K562 (cell line): ENCODE data around the gene SLC6A4. TPM values are rescaled to one million over a fixed set of nuclear protein-coding genes. Genes with fewer than 3 reads are reported as not detected.

ENCODE experiments used
- ATAC-seq: fragments of 200-7000 bp; cut with Tn5 transposase; 3 replicates; pipeline ENCODE4 v1.9.1; 2020; ENCODE audit warnings: moderate library complexity
- BruUV-seq: library from RNA; stranded (reverse); fragments of 400-500 nt; replicated peaks from 2 replicates; lab custom pipeline; 2021; lab: Mats Ljungman, UMichigan
- CTCF ChIA-PET: fragments of 300-600 bp; formaldehyde crosslinking; extraction: SDS; loops from one replicate; lab custom pipeline; 2021; ENCODE audit warnings: low intra/inter-chr PET ratio; lab: Yijun Ruan, JAX
- POLR2A ChIA-PET: fragments of 300-600, 350-650 bp; sonication (Branson Sonifier 250); formaldehyde crosslinking; extraction: SDS; loops from one replicate; lab custom pipeline; 2021; ENCODE audit warnings: antibody characterized with exemption, inconsistent platforms; lab: Yijun Ruan, JAX
- DNase-seq, 4 experiments: peaks; one replicate each; pipeline versions ENCODE4 v3.0.0 to v3.0.0-alpha.2; 2011 to 2018; ENCODE audit warnings: low spot score in 3 of 4, mixed read lengths in 3 of 4; ENCODE audit errors: extremely low read depth in 1 of 4
- FAIRE-seq: peaks from 2 replicates; lab custom pipeline; 2011; peaks lifted over from hg19 to GRCh38; lab: Jason Lieb, UNC
- H2AFZ ChIP-seq: 2 replicates; pipeline ENCODE4 v1.6.0; 2011; ENCODE audit warnings: low read depth, low read length, control low read depth, inconsistent platforms
- H3K27ac ChIP-seq: fragments of 200-600 bp; 3 replicates; pipeline ENCODE4 v1.8.0; 2011; ENCODE audit warnings: low read depth, mild to moderate bottlenecking, control low read depth, inconsistent platforms, low read length, moderate library complexity, mixed read lengths; ENCODE audit errors: extremely low read depth
- H3K27me3 ChIP-seq, 2 experiments: fragments of 300-600 bp in 1 of 2; 2 replicates in 1 of 2; 3 replicates in 1 of 2; pipeline versions ENCODE4 v1.6.0 to v1.8.0; 2011; ENCODE audit warnings: inconsistent platforms in 2 of 2, low read length in 2 of 2, mild to moderate bottlenecking in 1 of 2, mixed read lengths in 1 of 2, moderate library complexity in 1 of 2; ENCODE audit not compliant: control insufficient read depth in 2 of 2, insufficient read depth in 2 of 2
- H3K36me3 ChIP-seq: fragments of 300-600 bp; 3 replicates; pipeline ENCODE4 v1.8.0; 2011; ENCODE audit warnings: mild to moderate bottlenecking, low read length, inconsistent platforms; ENCODE audit not compliant: control insufficient read depth, insufficient read depth
- H3K4me1 ChIP-seq, 2 experiments: fragments of 200-600 bp in 1 of 2; replicated peaks in 1 of 2; 2 replicates in 1 of 2; 3 replicates in 1 of 2; pipeline versions ENCODE4 v1.5.1 to v1.8.0; 2011; ENCODE audit warnings: inconsistent platforms in 2 of 2, low read length in 2 of 2, mild to moderate bottlenecking in 1 of 2, mixed read lengths in 1 of 2, moderate library complexity in 1 of 2; ENCODE audit not compliant: control insufficient read depth in 2 of 2, insufficient read depth in 2 of 2
- H3K4me2 ChIP-seq: 2 replicates; pipeline ENCODE4 v1.6.1; 2011; ENCODE audit warnings: low read length, control low read depth, inconsistent platforms, mixed read lengths; ENCODE audit not compliant: insufficient read depth
- H3K4me3 ChIP-seq: fragments of 200-600 bp; sonication (generic), shearing (Covaris generic); 2 replicates; pipeline ENCODE4 v1.5.1; 2016; ENCODE audit warnings: control low read depth, inconsistent platforms
- H3K79me2 ChIP-seq: fragments of 200-600 bp; 3 replicates; pipeline ENCODE4 v1.8.0; 2011; ENCODE audit warnings: low read length, inconsistent platforms; ENCODE audit not compliant: control insufficient read depth, insufficient read depth
- H3K9ac ChIP-seq, 2 experiments: 2 replicates each; pipeline versions ENCODE4 v1.6.0 to v1.6.1; 2011; ENCODE audit warnings: low read depth in 2 of 2, low read length in 2 of 2, control low read depth in 1 of 2, inconsistent platforms in 1 of 2, mild to moderate bottlenecking in 1 of 2, mixed read lengths in 1 of 2; ENCODE audit not compliant: insufficient read depth in 1 of 2
- H3K9me1 ChIP-seq: one replicate; pipeline ENCODE4 v1.6.0; 2011; ENCODE audit warnings: inconsistent platforms, mild to moderate bottlenecking, low read length, moderate library complexity; ENCODE audit not compliant: control insufficient read depth, insufficient read depth
- H3K9me3 ChIP-seq: replicated peaks from 2 replicates; pipeline ENCODE4 v1.5.1; 2011; ENCODE audit warnings: low read depth, low read length, inconsistent platforms; ENCODE audit not compliant: control insufficient read depth, insufficient read depth
- H4K20me1 ChIP-seq: replicated peaks from 2 replicates; pipeline ENCODE4 v1.6.1; 2011; ENCODE audit warnings: low read length, inconsistent platforms, mixed read lengths; ENCODE audit not compliant: control insufficient read depth, insufficient read depth
- BCL6 ChIP-seq: fragments of 250-450 bp; sonication (Bioruptor Pico); IDR thresholded peaks from 2 replicates; pipeline ENCODE4 v1.4.0; 2020
- BDP1 ChIP-seq: IDR thresholded peaks from 3 replicates; pipeline ENCODE4 v1.6.1; 2011; ENCODE audit not compliant: insufficient read length, insufficient read depth
- DNMT1 ChIP-seq: fragments of 450-650 bp; IDR thresholded peaks from 2 replicates; pipeline ENCODE4 v1.6.1; 2016; ENCODE audit warnings: antibody characterized with exemption, mild to moderate bottlenecking
- HMG20A ChIP-seq: fragments of 450-650 bp; formaldehyde crosslinking; conservative IDR thresholded peaks from 2 replicates; pipeline ENCODE4 v1.4.0; 2020; ENCODE audit warnings: mild to moderate bottlenecking, mixed read lengths
- PATZ1 ChIP-seq: fragments of 250-450 bp; sonication (Bioruptor Pico); IDR thresholded peaks from 2 replicates; pipeline ENCODE4 v1.5.0; 2020; ENCODE audit warnings: mild to moderate bottlenecking, borderline replicate concordance
- PBX2 ChIP-seq, 2 experiments: IDR thresholded peaks in 1 of 2; conservative IDR thresholded peaks in 1 of 2; 2 replicates each; pipeline ENCODE4 v1.6.1; 2016; ENCODE audit warnings: low read depth in 2 of 2, mild to moderate bottlenecking in 1 of 2, missing compliant biosample characterization in 1 of 2, missing genetic modification characterization in 1 of 2, moderate library complexity in 1 of 2
- RAD51 ChIP-seq: fragments of 450-650 bp; IDR thresholded peaks from 2 replicates; pipeline ENCODE4 v1.7.1; 2016; ENCODE audit warnings: low read depth, mild to moderate bottlenecking, borderline replicate concordance
- TCF15 ChIP-seq: fragments of 250-450 bp; sonication (Bioruptor Pico); IDR thresholded peaks from 2 replicates; pipeline ENCODE4 v1.8.0; 2022; ENCODE audit warnings: moderate library complexity, mild to moderate bottlenecking, inconsistent platforms
- WGBS: fragments of 100-300 bp; shearing (Covaris generic); methylation state at CpG from one replicate; pipeline ENCODE4 v1.1.6; 2016; ENCODE audit warnings: low coverage, mixed read lengths; ENCODE audit not compliant: insufficient coverage; ENCODE audit errors: missing lambda C conversion rate; 5-methylcytosine and 5-hydroxymethylcytosine counted together
- in situ Hi-C: fragments of 300-500 bp; cut with MboI; formaldehyde crosslinking; loops from 4 replicates; pipeline ENCODE4 v1.15.0; 2018; ENCODE audit warnings: inconsistent platforms, mixed read lengths
- intact Hi-C: fragments of 100-400 bp; cut with micrococcal nuclease; formaldehyde crosslinking; loops from 2 replicates; pipeline ENCODE4 v1.14.2; 2022
- polyA plus RNA-seq, 8 experiments: library from polyadenylated mRNA; depleted of rRNA in 4 of 8; stranded (reverse) in 5 of 8; unstranded in 3 of 8; fragments of >200 nt; fragmentation: Nextera tagmentation in 2 of 8; fragmentation: Illumina TruSeq in 1 of 8; extraction: Ambion mirVana in 2 of 8; extraction: Trizol in 1 of 8; gene quantifications; 2 replicates each; pipeline versions ENCODE4 v1.2.1 to v1.2.3, GENCODE V29; 2011 to 2014; ENCODE audit warnings: inconsistent platforms in 1 of 8, missing spikeins in 1 of 8
- total RNA-seq, 7 experiments: library from RNA; depleted of rRNA in 6 of 7; stranded (reverse); fragments of >200 nt in 6 of 7; fragmentation: Illumina TruSeq in 2 of 7; extraction: Trizol in 2 of 7; gene quantifications; 2 replicates each; pipeline versions ENCODE4 v1.2.1 to v1.2.3, GENCODE V29; 2011 to 2021; ENCODE audit warnings: low replicate concordance in 1 of 7

The SLC6A4 gene
- total and polyA plus RNA-seq, 9 of the 15 experiments (the other 6 are each of a cell fraction or from before 2014, with no cell fraction given): 0.05 to 0.09 (median 0.07) TPM; not detected in 6

- in situ Hi-C loops (loop anchor here (10.0 kb wide), 1 partner anchor 160 kb away; the partner anchor contains the start of gene NSRP1), intact Hi-C loops (loop anchor here (5.0 to 10.0 kb wide), 2 partner anchors 60 to 148 kb away; partner anchors contain the start of gene TMIGD1)
- Histone ChIP-seq H4K20me1 (no peaks in the 10 kb centered on the region), H3K79me2 (no peaks in the 10 kb centered on the region), H3K4me2 (no peak overlapping the region), H3K9me3 (no peaks in the 10 kb centered on the region), H3K9me1 (no peaks in the 10 kb centered on the region), H3K27ac (no peak overlapping the region), H3K27me3 (no peaks in the 10 kb centered on the region), H3K4me1 (no peaks in the 10 kb centered on the region), H2AFZ (no peak overlapping the region), H3K9ac (no peak overlapping the region), H3K4me3 (no peak overlapping the region), H3K36me3 (peaks cover 88% of the 10 kb centered on the region)
- FAIRE-seq (no peak), DNase-seq (no peak), ATAC-seq (no peak)
- TF ChIP-seq HMG20A (CRISPR knock-in tag) (no peak), BDP1 (no peak), TCF15 (CRISPR knock-in tag) (no peak), RAD51 (no peak), PATZ1 (CRISPR knock-in tag) (no peak), DNMT1 (no peak), BCL6 (CRISPR knock-in tag) (no peak), PBX2 (CRISPR knock-in tag; IDR thresholded peaks at IDR 0.05; ENCODE audit: low read depth) (no peak), PBX2 (tag; conservative IDR thresholded peaks at IDR 0.05; ENCODE audit: low read depth) (no peak)
- 87% methylated on average over 3 of the region's 3 CpGs for WGBS
- POLR2A ChIA-PET: interaction anchor here (0.8 to 1.2 kb wide), 3 partner anchors 30 to 48 kb away, joined by 3 to 4 read pairs (median 4); no protein-coding TSS in a partner anchor
- no TSS peak for BruUV-seq
- CTCF ChIA-PET: no interaction called here
These were observed 39.4 kb upstream of the SLC6A4 start for GRCh38 chr17:30274887-30275286.
